Epithelial cell of esophagus (primary cell): ENCODE results near the gene IMPA2.

Experiments
- DNase-seq: peaks from one replicate; pipeline ENCODE4 v3.0.0; 2010; ENCODE audit warnings: low read depth
- H3K4me3 ChIP-seq: 2 replicates; pipeline ENCODE4 v1.5.1; 2011; ENCODE audit warnings: mild to moderate bottlenecking, low read length, control low read depth
- CTCF ChIP-seq: IDR thresholded peaks from 2 replicates; pipeline ENCODE4 v1.5.1; 2011; ENCODE audit warnings: low read depth, mild to moderate bottlenecking, low read length, control low read depth, inconsistent platforms; ENCODE audit not compliant: insufficient read depth; ENCODE audit errors: missing control alignments

IMPA2 gene

GRCh38 chr18:12079491-12080237 is 98.4 kb downstream of the IMPA2 start:
- no peak for TF ChIP-seq CTCF
- DNase-seq: no peak
- H3K4me3 ChIP-seq: no peak overlapping the region
